ENCODE results near the gene CNN2. TPM values are rescaled to one million over a fixed set of nuclear protein-coding genes. Genes with fewer than 3 reads are reported as not detected.

Gene CNN2
- polyA plus RNA-seq, 1 donor from 2014 or later = 42.8 TPM

DNA sequence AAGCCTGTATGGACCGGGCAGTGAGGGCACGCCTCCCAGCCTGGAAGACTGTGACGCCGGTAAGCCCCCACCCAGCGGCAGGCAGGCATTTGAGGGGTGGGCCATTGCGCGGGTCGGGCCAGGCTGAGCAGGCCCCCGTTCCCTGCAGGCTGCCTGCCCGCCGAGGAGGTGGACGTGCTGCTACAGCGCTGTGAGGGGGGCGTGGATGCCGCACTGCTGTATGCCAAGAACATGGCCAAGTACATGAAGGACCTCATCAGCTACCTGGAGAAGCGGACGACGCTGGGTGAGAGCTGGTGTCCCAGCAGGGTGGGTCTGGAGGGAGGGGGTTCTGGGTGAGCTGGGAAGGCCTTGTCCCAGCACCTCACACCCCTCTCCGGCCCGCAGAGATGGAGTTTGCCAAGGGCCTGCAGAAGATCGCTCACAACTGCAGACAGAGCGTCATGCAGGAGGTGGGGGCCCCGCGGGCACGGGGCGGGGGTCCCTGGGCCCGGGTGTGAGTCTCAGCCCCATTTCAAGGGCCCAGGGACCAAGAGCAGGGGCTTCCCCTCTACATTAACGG, 47.6 kb downstream of the CNN2 start:
- H3K4me2 ChIP-seq (ENCODE audit: low read length) = no peak overlapping the region
- TF ChIP-seq EP300 (conservative IDR thresholded peaks at IDR 0.05; ENCODE audit: poor library complexity, severe bottlenecking) = no peak
- TF ChIP-seq SMC3 (conservative IDR thresholded peaks at IDR 0.05; ENCODE audit: poor library complexity) = no peak
- TF ChIP-seq MXI1 (conservative IDR thresholded peaks at IDR 0.05; ENCODE audit: poor library complexity, severe bottlenecking) = no peak
- no peak for TF ChIP-seq TAF1 (IDR thresholded peaks at IDR 0.05; ENCODE audit: low read depth)
- TF ChIP-seq, protein P1, sequence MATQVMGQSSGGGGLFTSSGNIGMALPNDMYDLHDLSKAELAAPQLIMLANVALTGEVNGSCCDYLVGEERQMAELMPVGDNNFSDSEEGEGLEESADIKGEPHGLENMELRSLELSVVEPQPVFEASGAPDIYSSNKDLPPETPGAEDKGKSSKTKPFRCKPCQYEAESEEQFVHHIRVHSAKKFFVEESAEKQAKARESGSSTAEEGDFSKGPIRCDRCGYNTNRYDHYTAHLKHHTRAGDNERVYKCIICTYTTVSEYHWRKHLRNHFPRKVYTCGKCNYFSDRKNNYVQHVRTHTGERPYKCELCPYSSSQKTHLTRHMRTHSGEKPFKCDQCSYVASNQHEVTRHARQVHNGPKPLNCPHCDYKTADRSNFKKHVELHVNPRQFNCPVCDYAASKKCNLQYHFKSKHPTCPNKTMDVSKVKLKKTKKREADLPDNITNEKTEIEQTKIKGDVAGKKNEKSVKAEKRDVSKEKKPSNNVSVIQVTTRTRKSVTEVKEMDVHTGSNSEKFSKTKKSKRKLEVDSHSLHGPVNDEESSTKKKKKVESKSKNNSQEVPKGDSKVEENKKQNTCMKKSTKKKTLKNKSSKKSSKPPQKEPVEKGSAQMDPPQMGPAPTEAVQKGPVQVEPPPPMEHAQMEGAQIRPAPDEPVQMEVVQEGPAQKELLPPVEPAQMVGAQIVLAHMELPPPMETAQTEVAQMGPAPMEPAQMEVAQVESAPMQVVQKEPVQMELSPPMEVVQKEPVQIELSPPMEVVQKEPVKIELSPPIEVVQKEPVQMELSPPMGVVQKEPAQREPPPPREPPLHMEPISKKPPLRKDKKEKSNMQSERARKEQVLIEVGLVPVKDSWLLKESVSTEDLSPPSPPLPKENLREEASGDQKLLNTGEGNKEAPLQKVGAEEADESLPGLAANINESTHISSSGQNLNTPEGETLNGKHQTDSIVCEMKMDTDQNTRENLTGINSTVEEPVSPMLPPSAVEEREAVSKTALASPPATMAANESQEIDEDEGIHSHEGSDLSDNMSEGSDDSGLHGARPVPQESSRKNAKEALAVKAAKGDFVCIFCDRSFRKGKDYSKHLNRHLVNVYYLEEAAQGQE (IDR thresholded peaks at IDR 0.05; ENCODE audit: borderline replicate concordance) = no peak
- no peak for TF ChIP-seq RAD21 (conservative IDR thresholded peaks at IDR 0.05)

DNA sequence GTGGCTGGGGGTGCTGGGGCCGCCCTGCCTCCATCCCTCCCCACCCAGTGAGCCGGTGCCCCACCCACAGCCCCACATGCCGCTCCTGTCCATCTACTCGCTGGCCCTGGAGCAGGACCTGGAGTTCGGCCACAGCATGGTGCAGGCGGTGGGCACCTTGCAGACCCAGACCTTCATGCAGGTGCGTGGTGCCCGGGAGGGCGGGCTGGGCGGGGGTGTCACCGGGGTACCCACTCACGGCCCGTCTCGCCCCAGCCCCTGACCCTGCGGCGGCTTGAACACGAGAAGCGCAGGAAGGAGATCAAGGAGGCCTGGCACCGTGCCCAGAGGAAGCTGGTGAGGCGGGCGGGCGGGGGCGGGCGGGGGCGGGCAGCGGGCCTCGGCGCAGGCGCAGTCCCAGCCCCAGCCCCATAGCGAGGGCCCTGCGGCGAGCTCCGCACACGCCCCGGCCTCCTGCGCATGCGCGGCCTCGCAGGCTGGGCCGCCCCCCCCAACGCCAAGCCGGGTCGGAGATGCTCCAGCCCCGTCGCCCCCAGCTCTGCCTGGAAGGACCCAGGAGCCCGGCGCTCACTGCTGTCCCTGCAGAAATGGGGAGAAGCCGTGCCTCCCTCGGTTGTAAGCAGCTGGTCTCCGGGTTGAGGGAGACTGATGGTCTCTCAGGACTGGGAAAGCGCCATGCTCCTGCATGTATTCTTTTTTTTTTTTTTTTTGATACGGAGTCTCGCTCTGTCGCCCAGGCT, 48.3 kb downstream of the CNN2 start:
- Histone ChIP-seq H3K9ac (ENCODE audit: low read length) (no peak overlapping the region), H3K4me2 (ENCODE audit: low read length) (no peak overlapping the region), H3K9me2 (ENCODE audit: insufficient read depth, low read length) (no peaks in the 10 kb centered on the region), H3K36me3 (ENCODE audit: insufficient read depth, low read length) (no peaks in the 10 kb centered on the region), H3K27me3 (ENCODE audit: insufficient read depth, low read depth, low read length) (peaks cover 28% of the 10 kb centered on the region), H3K9me3 (ENCODE audit: low read length) (no peaks in the 10 kb centered on the region), H2AFZ (ENCODE audit: low read depth, low read length) (no peak overlapping the region), H3K4me3 (ENCODE audit: low read length) (no peak overlapping the region), H3F3A (ENCODE audit: insufficient read depth, low read length, poor library complexity, severe bottlenecking) (no peaks in the 10 kb centered on the region), H3K79me2 (replicated peaks; ENCODE audit: insufficient read depth, low read length) (no peaks in the 10 kb centered on the region), H4K20me1 (ENCODE audit: insufficient read depth) (no peaks in the 10 kb centered on the region), H3K27ac (ENCODE audit: low read length) (no peak overlapping the region)
- TF ChIP-seq POLR2AphosphoS5 (IDR thresholded peaks at IDR 0.05) (no peak), RAD21 (conservative IDR thresholded peaks at IDR 0.05) (no peak), SMC3 (conservative IDR thresholded peaks at IDR 0.05; ENCODE audit: poor library complexity) (no peak), MXI1 (conservative IDR thresholded peaks at IDR 0.05; ENCODE audit: poor library complexity, severe bottlenecking) (no peak), EP300 (conservative IDR thresholded peaks at IDR 0.05; ENCODE audit: poor library complexity, severe bottlenecking) (no peak), TAF1 (IDR thresholded peaks at IDR 0.05; ENCODE audit: low read depth) (no peak), EZH2 (IDR thresholded peaks at IDR 0.05; ENCODE audit: borderline replicate concordance, insufficient read depth, low read length, poor library complexity, severe bottlenecking) (no peak)
- TF ChIP-seq, protein P1 (IDR thresholded peaks at IDR 0.05; ENCODE audit: borderline replicate concordance) = no peak
- TF ChIP-seq, protein P2, sequence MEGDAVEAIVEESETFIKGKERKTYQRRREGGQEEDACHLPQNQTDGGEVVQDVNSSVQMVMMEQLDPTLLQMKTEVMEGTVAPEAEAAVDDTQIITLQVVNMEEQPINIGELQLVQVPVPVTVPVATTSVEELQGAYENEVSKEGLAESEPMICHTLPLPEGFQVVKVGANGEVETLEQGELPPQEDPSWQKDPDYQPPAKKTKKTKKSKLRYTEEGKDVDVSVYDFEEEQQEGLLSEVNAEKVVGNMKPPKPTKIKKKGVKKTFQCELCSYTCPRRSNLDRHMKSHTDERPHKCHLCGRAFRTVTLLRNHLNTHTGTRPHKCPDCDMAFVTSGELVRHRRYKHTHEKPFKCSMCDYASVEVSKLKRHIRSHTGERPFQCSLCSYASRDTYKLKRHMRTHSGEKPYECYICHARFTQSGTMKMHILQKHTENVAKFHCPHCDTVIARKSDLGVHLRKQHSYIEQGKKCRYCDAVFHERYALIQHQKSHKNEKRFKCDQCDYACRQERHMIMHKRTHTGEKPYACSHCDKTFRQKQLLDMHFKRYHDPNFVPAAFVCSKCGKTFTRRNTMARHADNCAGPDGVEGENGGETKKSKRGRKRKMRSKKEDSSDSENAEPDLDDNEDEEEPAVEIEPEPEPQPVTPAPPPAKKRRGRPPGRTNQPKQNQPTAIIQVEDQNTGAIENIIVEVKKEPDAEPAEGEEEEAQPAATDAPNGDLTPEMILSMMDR (IDR thresholded peaks at IDR 0.05; ENCODE audit: poor library complexity, severe bottlenecking) = no peak

More for the DNA sequence above, 47.6 kb downstream of the CNN2 start:
- Histone ChIP-seq H3K36me3 (ENCODE audit: insufficient read depth, low read length) (no peaks in the 10 kb centered on the region), H3K9ac (ENCODE audit: low read length) (no peak overlapping the region), H2AFZ (ENCODE audit: low read depth, low read length) (no peak overlapping the region), H3K9me2 (ENCODE audit: insufficient read depth, low read length) (no peaks in the 10 kb centered on the region), H3F3A (ENCODE audit: insufficient read depth, low read length, poor library complexity, severe bottlenecking) (no peaks in the 10 kb centered on the region), H3K4me3 (ENCODE audit: low read length) (no peak overlapping the region), H3K9me3 (ENCODE audit: low read length) (no peaks in the 10 kb centered on the region), H4K20me1 (ENCODE audit: insufficient read depth) (no peaks in the 10 kb centered on the region), H3K27ac (ENCODE audit: low read length) (no peak overlapping the region), H3K79me2 (replicated peaks; ENCODE audit: insufficient read depth, low read length) (no peaks in the 10 kb centered on the region), H3K27me3 (ENCODE audit: insufficient read depth, low read depth, low read length) (peaks cover 33% of the 10 kb centered on the region)

Measured in neural cell (in vitro differentiated cells).